Natural killer cell (primary cell): Measurements from ENCODE around the gene POLD1. TPM values are rescaled to one million over a fixed set of nuclear protein-coding genes. Genes with fewer than 3 reads are reported as not detected.
"Not testable (repeated sequence)": the region's sequence is repeated elsewhere in the genome, so short reads cannot be mapped to it uniquely, and the experiment has no call there.

Experiments used
- ATAC-seq, 3 donors: fragments of 150-1000 bp in 2 of 3; fragments of 200-7000 bp in 1 of 3; cut with Tn5 transposase; 1 replicate in 1 of 3; 2 replicates in 2 of 3; pipeline ENCODE4 v1.10.0; 2021; ENCODE audit warnings: mild to moderate bottlenecking in 2 of 3, moderate library complexity in 2 of 3
- DNase-seq, 2 donors: peaks; one replicate each; pipeline versions ENCODE4 v3.0.0 to v3.0.0-alpha.2; 2013 to 2021; ENCODE audit warnings: mixed read lengths in 1 of 2
- H3K27ac ChIP-seq: one replicate; pipeline ENCODE4 v1.5.1; 2013; ENCODE audit warnings: mild to moderate bottlenecking, low read length
- H3K27me3 ChIP-seq: one replicate; pipeline ENCODE4 v1.6.1; 2013; ENCODE audit warnings: low read length; ENCODE audit not compliant: control insufficient read depth, insufficient read depth
- H3K36me3 ChIP-seq: one replicate; pipeline ENCODE4 v1.6.1; 2013; ENCODE audit warnings: low read length; ENCODE audit not compliant: control insufficient read depth, insufficient read depth
- H3K4me1 ChIP-seq: one replicate; pipeline ENCODE4 v1.6.1; 2013; ENCODE audit warnings: low read length; ENCODE audit not compliant: control insufficient read depth, insufficient read depth
- H3K4me3 ChIP-seq: one replicate; pipeline ENCODE4 v1.5.1; 2013; ENCODE audit warnings: low read length
- H3K9me3 ChIP-seq: one replicate; pipeline ENCODE4 v1.6.1; 2013; ENCODE audit warnings: low read length; ENCODE audit not compliant: control insufficient read depth, insufficient read depth
- H3K27ac Mint-ChIP-seq, 2 donors: one replicate each; pipeline ENCODE4 v1.8.0; 2022; ENCODE audit warnings: mild to moderate bottlenecking in 2 of 2, mixed read lengths in 2 of 2, moderate library complexity in 1 of 2
- H3K27me3 Mint-ChIP-seq, 2 donors: one replicate each; pipeline ENCODE4 v1.8.0; 2022; ENCODE audit warnings: low read depth in 2 of 2, mixed read lengths in 2 of 2
- H3K36me3 Mint-ChIP-seq: one replicate; pipeline ENCODE4 v1.8.0; 2022; ENCODE audit warnings: mixed read lengths
- H3K4me1 Mint-ChIP-seq, 2 donors: one replicate each; pipeline ENCODE4 v1.8.0; 2022; ENCODE audit warnings: mixed read lengths in 2 of 2
- H3K4me3 Mint-ChIP-seq: one replicate; pipeline ENCODE4 v1.8.0; 2022; ENCODE audit warnings: mild to moderate bottlenecking, moderate library complexity, mixed read lengths
- H3K9me3 Mint-ChIP-seq, 2 donors: one replicate each; pipeline ENCODE4 v1.8.0; 2022; ENCODE audit warnings: mixed read lengths in 2 of 2
- WGBS: methylation state at CpG from one replicate; pipeline ENCODE4 v1.1.7; 2013; ENCODE audit warnings: missing lambda C conversion rate; ENCODE audit not compliant: insufficient coverage; 5-methylcytosine and 5-hydroxymethylcytosine counted together
- intact Hi-C: fragments of 100-400 bp; cut with micrococcal nuclease; formaldehyde crosslinking; loops from one replicate; pipeline ENCODE4 v1.14.2; 2022
- total RNA-seq, 4 donors: library from RNA; stranded (reverse); fragments of 120-200 nt in 1 of 4; gene quantifications; one replicate each; pipeline versions ENCODE4 v1.2.3 to v1.2.4, GENCODE V29; 2013 to 2022
- TF ChIP-seq, protein P1 (sequence below): fragments of 200-600 bp; IDR thresholded peaks from one replicate; pipeline ENCODE4 v1.8.0; 2022; ENCODE audit warnings: antibody characterized with exemption

Gene POLD1
- total RNA-seq, 3 donors from 2014 or later (not counting 1 experiment from before 2014, with no cell fraction given) = 26.1 to 32.0 (median 30.2) TPM

- intact Hi-C loops = no loop called here
- no peak overlapping the region for H3K4me3 ChIP-seq
- no peaks in the 10 kb centered on the region for H3K36me3 ChIP-seq
- 93% methylated on average over 12 of the region's 12 CpGs for WGBS
- no peaks in the 10 kb centered on the region for H3K9me3 ChIP-seq
- Mint-ChIP-seq H3K4me1 (peaks cover 9 to 20% of the 10 kb centered on the region in 2 donors), H3K4me3 (no peak overlapping the region), H3K9me3 (no peaks in the 10 kb centered on the region), H3K27ac (no peak overlapping the region), H3K27me3 (peaks cover 13 to 24% of the 10 kb centered on the region in 2 donors), H3K36me3 (no peaks in the 10 kb centered on the region)
- DNase-seq (no peak), ATAC-seq (no peak)
- peaks cover 28% of the 10 kb centered on the region for H3K4me1 ChIP-seq
- TF ChIP-seq, protein P1, sequence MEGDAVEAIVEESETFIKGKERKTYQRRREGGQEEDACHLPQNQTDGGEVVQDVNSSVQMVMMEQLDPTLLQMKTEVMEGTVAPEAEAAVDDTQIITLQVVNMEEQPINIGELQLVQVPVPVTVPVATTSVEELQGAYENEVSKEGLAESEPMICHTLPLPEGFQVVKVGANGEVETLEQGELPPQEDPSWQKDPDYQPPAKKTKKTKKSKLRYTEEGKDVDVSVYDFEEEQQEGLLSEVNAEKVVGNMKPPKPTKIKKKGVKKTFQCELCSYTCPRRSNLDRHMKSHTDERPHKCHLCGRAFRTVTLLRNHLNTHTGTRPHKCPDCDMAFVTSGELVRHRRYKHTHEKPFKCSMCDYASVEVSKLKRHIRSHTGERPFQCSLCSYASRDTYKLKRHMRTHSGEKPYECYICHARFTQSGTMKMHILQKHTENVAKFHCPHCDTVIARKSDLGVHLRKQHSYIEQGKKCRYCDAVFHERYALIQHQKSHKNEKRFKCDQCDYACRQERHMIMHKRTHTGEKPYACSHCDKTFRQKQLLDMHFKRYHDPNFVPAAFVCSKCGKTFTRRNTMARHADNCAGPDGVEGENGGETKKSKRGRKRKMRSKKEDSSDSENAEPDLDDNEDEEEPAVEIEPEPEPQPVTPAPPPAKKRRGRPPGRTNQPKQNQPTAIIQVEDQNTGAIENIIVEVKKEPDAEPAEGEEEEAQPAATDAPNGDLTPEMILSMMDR = no peak
- no peak overlapping the region for H3K27ac ChIP-seq
- peaks cover 8% of the 10 kb centered on the region for H3K27me3 ChIP-seq
Observed at GRCh38 chr19:50435627-50436026, 51.5 kb downstream of the POLD1 start.

DNA sequence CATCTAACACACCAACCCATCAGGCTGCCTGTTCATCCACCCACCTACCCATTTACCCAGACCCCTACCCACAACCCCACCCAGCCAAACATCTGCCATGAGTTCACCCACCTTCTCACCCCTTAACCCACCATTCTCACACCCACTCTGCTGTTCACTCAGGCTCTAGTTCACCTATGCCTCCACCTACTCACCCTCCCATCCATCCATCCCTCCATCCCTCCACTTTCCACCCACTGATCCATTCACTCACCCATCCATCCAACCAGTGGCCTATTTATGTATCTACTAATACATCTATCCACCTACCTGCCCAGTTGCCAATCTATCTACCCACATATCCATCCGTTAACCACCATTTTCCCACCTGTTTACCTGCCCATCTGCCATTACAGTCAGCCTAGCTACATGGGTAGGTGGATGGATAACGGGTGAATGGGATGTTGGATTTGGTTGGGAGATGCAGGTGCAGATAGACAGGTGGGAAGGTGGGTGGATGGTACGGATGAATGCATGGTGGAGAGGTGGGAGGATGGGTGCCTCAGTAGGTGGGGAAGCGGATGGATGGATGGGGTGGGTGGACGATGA, 53.8 kb downstream of the POLD1 start:
- Histone ChIP-seq H3K27ac (no peak overlapping the region), H3K9me3 (no peaks in the 10 kb centered on the region), H3K4me3 (no peak overlapping the region), H3K36me3 (no peaks in the 10 kb centered on the region), H3K4me1 (peaks cover 8% of the 10 kb centered on the region), H3K27me3 (peaks cover under 1% of the 10 kb centered on the region)
- DNase-seq = no peak
- Mint-ChIP-seq H3K36me3 (no peaks in the 10 kb centered on the region), H3K4me3 (no peak overlapping the region), H3K9me3 (no peaks in the 10 kb centered on the region), H3K27me3 (peaks cover 12 to 13% of the 10 kb centered on the region in 2 donors), H3K4me1 (peaks cover 0 to under 1% of the 10 kb centered on the region in 2 donors), H3K27ac (no peak overlapping the region)
- no peak for ATAC-seq
- WGBS = 91% methylated on average over 4 of the region's 5 CpGs
- intact Hi-C loops = no loop called here
- TF ChIP-seq, protein P1 = no peak

DNA sequence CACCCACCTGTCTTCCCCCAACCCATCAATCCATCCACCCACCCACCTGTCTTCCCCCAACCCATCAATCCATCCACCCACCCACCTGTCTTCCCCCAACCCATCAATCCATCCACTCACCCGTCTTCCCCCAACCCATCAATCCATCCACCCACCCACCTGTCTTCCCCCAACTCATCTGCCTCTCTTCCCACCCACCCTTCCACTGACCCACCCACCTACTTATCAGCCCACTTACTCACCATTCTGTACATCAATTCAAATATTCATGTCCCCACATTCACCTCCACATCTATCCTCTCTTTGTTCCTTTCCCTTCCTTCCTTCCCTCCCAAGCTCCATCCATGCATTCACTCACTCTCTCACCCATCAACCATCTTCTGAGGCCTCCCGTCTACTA, 55.0 kb downstream of the POLD1 start:
- H3K36me3 Mint-ChIP-seq, H3K4me1 Mint-ChIP-seq, H3K27me3 ChIP-seq, H3K4me3 ChIP-seq, H3K9me3 ChIP-seq, H3K4me3 Mint-ChIP-seq, H3K27ac ChIP-seq, DNase-seq, H3K27ac Mint-ChIP-seq, H3K36me3 ChIP-seq, H3K9me3 Mint-ChIP-seq, H3K4me1 ChIP-seq, intact Hi-C loops, ATAC-seq: not testable (repeated sequence)
- 95% methylated on average over 2 of the region's 2 CpGs for WGBS
- H3K27me3 Mint-ChIP-seq = peaks cover 9 to 10% of the 10 kb centered on the region in 2 donors

DNA sequence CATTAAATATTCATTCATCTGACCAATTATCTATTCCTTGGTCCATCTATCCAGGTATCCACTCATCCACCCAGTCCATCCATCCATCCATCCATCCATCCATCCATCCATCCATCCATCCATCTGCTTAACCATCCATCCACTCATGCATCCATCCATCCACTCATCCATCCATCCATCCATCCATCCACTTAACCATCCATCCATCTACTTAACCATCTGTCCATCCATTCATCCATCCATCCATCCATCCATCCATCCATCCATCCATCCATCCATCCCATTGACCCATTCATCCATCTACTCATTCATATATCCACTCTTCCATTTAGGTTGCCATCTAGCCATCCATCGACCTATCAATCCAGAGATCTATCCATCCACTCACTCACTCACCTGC, 59.9 kb downstream of the POLD1 start:
- peaks cover 0 to 7% of the 10 kb centered on the region in 2 donors for H3K27me3 Mint-ChIP-seq
- H3K4me3 Mint-ChIP-seq = no peak overlapping the region
- no peaks in the 10 kb centered on the region for H3K36me3 ChIP-seq
- TF ChIP-seq, protein P1 = no peak
- H3K36me3 Mint-ChIP-seq = no peaks in the 10 kb centered on the region
- DNase-seq (no peak), ATAC-seq (no peak)
- no peaks in the 10 kb centered on the region for H3K4me1 ChIP-seq
- H3K27ac ChIP-seq = no peak overlapping the region
- intact Hi-C loops = no loop called here
- no peaks in the 10 kb centered on the region for H3K9me3 ChIP-seq
- H3K27ac Mint-ChIP-seq = no peak overlapping the region
- H3K27me3 ChIP-seq = no peaks in the 10 kb centered on the region
- no peak overlapping the region for H3K4me3 ChIP-seq
- no peaks in the 10 kb centered on the region for H3K4me1 Mint-ChIP-seq
- H3K9me3 Mint-ChIP-seq = peaks cover 0 to 2% of the 10 kb centered on the region in 2 donors
- WGBS = 64% methylated on average over 1 of the region's 1 CpG
